Measurements from ENCODE around the gene SETBP1.

- TF ChIP-seq CTCF (IDR thresholded peaks at IDR 0.05) (no peak), POLR2A (IDR thresholded peaks at IDR 0.05) (no peak)
Observed at GRCh38 chr18:44918142-44918476, 237.4 kb downstream of the SETBP1 start.
